ENCODE results near the gene ITK.

- no peak for TF ChIP-seq CTCF (IDR thresholded peaks at IDR 0.05)
- no peak for TF ChIP-seq EP300 (IDR thresholded peaks at IDR 0.05)
These were observed 79.1 kb downstream of the ITK start for GRCh38 chr5:157259699-157260098.
